GM18858 (cell line): ENCODE data around the gene RABL6.
"Not testable (repeated sequence)": the region's sequence is repeated elsewhere in the genome, so short reads cannot be mapped to it uniquely, and the experiment has no call there.

ENCODE experiments used
- ATAC-seq: cut with Tn5 transposase; IDR thresholded peaks from one replicate; pipeline ENCODE4 v1.9.1; 2021; ENCODE audit not compliant: unreplicated experiment

The RABL6 gene

DNA sequence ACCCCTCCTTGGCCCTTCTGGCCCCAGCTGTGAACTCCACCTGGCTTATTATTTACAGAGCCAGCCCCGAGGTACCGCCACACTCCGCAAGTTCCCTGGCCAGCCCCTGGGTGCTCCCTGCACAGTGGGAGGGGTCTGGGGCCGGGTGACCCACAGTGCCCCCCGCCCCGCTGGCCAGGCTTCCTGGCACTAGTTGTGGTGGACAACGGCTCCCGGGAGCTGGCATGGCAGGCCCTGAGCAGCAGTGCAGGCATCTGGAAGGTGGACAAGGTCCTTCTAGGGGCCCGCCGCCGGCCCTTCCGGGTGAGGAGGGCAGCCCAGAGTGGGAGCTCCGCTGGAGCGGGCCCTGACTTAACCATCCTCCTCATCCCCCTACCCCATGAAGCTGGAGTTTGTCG lies 48.3 kb downstream of the RABL6 start:
- no peak for ATAC-seq

DNA sequence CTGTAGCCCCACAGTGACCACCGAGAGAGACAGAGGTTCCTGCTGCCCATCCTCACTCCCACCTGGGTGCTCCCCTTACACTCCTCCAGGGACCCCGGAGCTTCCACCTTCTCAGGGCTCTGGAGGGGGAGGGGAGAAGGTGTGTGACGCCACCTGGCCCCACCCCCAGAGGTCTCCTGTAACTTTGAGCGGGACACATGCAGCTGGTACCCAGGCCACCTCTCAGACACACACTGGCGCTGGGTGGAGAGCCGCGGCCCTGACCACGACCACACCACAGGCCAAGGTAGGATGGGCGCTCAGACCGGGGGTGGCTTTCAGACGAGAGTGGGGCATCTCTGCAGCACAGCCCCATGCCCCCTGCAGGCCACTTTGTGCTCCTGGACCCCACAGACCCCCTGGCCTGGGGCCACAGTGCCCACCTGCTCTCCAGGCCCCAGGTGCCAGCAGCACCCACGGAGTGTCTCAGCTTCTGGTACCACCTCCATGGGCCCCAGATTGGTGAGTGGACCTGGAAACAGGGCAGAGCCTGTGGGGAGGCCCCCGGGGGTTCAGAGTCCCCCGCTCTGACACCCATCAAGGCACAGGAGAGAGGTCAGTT lies 48.9 kb downstream of the RABL6 start:
- no peak for ATAC-seq

DNA sequence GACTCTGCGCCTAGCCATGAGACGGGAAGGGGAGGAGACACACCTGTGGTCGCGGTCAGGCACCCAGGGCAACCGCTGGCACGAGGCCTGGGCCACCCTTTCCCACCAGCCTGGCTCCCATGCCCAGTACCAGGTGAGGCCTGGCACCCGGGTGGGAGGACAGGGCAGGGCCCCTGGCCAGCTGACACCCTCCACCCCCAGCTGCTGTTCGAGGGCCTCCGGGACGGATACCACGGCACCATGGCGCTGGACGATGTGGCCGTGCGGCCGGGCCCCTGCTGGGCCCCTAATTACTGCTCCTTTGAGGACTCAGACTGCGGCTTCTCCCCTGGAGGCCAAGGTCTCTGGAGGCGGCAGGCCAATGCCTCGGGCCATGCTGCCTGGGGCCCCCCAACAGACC lies 49.4 kb downstream of the RABL6 start:
- no peak for ATAC-seq

DNA sequence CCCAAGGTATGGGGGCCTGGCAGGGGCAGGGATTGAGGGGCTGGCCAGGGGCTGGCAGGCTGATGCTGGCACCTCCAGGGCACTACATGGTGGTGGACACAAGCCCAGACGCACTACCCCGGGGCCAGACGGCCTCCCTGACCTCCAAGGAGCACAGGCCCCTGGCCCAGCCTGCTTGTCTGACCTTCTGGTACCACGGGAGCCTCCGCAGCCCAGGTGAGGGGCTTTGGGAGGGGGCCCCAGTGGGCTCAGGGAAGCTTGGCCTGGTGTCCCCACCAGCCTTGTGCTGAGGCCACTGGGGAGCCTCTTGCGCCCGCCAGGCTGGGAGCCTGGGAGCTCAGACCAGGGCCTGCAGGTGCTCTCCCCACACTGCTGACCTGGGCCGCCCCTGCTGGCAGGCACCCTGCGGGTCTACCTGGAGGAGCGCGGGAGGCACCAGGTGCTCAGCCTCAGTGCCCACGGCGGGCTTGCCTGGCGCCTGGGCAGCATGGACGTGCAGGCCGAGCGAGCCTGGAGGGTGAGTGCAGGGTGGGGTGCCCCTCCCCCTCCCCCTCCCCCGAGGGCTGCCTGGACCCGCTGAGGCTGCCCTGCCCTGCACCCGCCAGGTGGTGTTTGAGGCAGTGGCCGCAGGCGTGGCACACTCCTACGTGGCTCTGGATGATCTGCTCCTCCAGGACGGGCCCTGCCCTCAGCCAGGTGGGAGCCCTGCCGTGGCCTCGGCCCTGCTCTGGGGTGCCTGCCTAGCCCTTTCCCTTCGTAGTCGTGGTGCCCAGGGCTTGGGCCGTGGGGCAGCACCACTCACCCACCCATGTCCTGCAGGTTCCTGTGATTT lies 50.0 kb downstream of the RABL6 start:
- ATAC-seq, result no peak

DNA sequence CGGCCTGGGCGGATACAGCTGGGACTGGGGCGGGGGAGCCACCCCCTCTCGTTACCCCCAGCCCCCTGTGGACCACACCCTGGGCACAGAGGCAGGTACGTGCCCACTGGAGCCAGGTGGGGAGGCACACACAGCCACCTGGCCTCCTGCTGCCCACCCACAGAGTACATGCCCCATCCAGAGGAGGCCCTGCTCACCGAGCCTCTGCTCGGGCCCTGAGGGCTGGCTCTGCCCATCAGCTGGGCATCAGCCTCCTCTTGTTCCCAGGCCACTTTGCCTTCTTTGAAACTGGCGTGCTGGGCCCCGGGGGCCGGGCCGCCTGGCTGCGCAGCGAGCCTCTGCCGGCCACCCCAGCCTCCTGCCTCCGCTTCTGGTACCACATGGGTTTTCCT lies 50.7 kb downstream of the RABL6 start:
- ATAC-seq, result no peak

DNA sequence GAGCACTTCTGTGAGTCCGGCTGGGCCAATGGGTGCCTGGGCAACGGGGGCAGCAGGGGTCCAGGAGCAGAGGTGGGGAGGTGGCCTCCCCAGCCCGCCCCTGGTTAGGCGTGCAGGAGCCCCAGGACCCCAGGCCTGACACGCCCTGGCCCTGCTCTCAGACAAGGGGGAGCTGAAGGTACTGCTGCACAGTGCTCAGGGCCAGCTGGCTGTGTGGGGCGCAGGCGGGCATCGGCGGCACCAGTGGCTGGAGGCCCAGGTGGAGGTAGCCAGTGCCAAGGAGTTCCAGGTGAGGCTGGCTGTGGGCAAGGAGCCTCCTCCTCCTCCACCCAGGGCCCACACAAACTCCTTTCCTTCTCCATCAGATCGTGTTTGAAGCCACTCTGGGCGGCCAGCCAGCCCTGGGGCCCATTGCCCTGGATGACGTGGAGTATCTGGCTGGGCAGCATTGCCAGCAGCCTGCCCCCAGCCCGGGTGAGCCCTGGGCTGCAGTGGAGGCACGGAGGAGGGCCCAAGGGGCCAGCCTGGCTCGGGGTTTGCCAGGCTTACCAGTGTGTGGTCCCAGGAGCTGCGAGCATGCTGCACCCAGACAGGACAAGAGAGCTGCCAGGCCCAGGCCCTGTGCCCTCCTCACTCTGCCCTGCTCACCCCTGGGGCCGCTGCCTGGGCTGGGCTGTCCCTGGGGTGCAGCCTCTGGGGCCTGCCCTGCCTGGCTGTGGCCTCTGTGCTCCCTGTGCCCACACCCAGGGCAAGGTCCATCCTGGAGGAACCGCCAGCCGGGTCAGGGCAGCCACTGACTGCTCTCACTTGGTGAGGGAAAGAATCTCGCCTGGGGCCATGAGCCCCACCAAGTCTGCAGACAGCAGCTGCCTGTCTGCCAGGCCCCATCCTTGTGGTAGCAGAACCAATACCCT lies 51.4 kb downstream of the RABL6 start:
- no peak for ATAC-seq

DNA sequence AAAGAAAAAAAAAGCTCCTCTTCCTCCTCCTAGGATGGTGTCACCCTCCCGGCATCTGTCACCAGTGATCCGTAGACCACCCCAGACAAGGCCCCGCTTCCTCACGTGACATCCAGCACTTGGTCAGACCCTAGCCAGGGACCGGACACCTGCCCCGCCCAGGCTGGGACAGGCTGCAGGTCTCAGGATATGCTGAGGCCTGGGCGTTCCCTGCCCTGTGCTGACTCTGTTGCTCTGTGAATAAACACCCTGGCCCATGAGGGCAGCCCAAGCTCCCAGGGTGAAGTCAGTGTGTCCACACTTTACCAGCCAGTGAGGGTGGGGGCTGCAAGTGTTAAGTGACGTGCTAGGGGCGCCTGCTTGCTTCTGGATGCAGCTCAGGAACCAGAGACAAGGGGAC lies 52.8 kb downstream of the RABL6 start:
- no peak for ATAC-seq

DNA sequence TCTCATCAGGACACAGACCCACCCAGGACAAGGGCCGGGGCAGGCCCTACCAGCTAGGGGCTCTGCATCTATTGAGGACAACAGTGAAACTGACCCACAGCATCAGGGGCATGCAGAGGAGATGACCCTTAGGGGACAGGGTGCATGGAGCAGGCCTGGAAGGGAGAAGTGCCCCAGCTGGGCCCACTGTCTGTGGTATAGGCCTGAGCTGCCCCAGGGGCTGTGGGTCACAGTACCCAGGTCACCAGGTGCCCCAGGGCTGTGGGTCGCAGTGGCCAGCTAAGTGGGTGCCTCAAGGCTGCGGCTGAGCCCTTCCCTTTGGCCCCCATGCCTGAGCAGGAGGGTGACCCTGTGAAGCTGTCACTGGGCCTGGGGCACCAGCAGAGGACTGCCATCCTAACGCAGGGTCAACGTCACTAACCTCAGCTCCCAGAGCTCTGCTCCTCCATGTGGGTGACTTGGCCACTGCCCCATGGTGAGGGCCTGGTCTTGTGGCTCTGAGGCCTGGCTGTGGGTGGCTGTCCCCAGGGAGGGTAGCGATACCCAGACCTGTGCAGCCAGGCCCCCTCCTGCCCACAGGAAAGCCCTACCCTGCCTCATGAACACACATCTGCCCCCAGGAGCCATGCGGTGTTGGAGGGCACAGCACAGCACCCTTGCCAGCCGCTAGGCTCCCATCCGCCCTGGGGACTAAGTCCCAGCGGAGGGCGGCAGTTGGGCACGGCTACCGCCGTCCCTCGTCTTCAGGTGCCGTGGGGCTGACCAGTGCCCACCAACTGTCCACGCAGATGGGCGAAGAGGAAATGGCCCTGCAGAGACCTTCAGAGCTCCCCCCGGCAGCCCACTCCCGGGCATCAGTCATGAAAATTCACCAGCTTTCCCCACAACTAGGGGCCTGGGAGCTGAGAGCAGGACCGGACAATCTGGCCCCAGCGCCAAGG lies 53.5 kb downstream of the RABL6 start:
- ATAC-seq, result no peak

DNA sequence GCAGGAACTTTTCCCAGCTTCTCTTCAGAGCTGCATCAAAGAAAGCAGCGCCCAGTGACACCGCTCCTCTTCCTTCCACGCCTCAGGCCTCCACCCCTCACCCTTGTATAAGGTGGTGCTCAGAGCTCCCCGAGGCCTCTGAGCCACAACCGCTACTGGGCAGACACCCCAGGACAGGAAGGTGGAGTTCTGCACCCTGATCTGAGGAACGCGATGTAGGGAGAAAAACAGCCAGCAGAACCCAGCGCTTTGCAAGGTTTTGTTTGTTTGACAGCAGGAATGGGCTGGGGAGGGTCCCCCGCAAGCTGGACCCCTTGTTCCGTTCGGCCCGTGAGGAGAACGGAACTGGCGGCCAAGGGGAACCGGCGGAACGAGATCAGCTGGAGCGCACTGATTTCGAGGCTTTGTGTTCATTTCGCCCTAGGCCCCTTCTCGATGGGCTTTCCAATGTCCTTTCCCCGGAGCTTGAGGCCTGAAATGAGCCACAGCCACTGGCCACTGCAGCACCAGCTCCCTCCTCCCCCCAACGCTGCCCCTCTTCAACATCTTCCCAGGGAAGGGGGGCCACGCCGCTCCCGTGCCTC lies 54.2 kb downstream of the RABL6 start:
- ATAC-seq, result no peak

DNA sequence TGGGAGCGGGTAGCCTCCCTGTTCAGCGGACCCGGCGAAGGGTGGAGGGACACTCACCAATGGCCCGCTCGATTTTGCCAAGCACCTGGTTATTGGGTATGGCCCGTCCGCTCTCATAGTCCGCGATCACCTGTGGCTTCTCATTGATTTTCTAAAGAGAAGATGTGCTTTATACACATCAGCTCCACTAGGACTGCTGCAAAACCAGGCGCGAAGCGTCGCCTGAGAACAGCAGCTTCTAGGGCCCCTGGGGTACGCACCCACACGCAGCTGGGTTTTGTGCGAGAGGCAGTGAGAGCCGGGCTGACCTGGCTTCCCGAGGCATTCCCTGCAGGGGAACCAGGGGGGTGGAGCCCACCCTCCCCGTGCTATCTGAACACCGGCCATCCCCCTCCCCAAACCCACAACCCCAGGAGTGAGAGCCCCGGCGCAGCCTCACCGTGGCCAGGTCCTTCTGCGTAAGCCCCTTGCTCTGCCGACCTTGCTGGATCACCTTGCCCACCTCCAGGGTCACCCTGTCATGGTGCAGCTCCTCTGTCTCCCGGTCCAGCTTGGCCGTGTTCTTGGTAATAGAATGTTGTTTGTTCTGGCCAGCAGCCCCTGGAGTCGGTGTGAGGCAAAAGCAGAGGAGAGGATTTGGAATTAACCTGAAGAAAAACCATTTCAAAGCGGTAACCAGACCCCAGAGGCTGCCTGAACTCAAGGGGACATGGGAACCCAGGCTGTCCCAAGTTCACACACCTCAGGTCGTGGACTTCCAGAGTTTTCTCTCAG lies 55.3 kb downstream of the RABL6 start:
- ATAC-seq, result no peak

DNA sequence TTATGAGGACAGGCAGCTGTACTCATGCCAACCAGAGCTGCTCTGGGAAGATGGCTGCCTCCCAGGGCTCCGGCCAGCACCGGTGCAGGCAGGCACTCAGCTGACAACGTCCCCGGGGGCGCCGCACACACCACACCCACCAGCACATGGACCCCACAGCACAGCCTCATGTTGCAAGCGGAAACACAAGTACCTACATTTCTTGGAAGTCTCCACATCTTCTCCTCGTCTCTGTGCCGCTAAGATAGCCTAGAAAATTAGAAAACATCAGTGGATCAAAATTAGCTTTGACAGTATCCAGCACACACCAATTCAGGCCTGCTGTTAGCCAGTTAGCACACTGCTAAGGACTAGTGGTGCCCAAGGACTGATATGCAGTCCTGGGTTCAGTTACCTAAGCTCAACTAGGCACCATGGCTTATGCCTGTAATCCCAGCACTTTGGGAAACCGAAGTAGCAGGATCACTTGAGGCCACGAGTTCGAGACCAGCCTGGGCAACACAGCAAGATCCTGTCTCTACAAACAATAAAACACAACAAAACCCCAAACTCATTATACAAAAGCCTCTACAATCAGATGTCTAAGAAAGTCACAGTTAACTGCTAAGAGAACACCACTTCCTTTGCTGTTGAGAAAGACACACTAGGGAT lies 56.0 kb downstream of the RABL6 start:
- no peak for ATAC-seq

DNA sequence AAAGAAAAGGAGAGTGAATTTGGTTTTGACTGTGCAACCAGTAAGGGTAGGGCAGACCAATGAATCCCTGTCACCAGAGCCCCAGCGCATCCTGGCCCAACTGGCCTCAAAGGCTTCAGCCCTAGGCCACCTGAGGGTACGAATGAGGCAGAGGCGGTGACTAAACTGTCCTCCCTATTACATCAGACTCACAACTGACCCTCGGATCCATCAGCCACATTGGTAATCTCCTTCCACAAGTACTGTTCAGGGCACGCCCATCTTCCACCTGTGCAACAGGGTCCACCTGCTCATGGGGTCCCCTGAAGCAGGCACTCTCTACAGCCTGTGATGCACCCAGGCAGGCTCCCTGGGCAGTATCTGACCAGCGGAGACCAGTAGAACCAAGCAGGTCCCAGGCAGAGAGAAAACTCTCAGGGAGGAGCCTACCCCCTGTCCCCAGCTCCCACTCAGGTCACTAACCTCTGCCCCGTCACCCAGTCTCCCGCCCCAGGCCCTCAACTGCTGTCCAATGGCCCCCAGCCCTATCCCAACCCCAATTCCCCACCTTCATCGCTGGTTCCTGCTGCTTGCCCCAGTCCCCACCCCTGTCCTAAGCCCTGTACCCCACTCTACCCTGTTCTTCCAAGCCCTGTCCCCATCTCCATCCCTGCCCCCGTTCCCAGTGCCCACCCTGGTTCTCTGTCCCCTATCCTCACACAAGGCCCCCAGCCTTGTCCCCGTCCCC lies 57.5 kb downstream of the RABL6 start:
- ATAC-seq, result no peak

DNA sequence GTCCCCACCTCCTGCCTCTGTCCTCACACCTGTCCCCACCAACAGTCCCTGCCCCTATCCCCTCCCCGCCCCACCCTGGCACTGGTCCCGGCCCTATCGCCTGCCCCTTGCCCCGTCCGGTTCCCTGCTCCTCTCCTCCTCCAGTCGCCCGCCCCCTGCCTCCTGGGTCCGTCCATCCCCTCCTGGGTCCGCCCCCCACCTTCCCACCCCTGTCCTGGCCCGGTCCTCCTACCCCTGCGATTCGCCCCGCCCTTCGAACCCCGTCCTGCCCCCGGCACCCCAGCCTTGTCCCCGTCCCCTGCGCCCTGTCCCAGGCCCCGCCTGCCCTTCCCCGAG lies 58.0 kb downstream of the RABL6 start:
- ATAC-seq, result no peak

DNA sequence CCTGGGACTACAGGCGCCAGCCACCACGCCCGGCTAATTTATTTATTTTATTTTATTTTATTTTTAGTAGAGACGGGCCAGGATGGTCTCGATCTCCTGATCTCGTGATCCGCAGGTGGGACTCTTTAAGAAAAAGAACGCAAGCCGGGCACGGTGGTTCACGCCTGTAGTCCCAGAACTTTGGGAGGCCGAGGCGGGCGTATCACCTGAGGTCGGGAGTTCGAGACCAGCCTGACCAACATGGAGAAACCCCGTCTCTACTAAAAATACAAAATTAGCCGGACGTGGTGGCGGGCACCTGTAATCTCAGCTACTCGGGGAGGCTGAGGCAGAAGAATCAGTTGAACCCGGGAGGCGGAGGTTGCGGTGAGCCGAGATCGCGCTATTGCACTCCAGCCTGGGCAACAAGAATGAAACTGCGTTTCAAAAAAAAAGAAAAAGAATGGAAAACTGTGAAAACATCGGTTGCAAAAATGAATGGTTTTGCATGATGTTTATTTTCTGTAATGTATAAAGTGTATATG lies 59.2 kb downstream of the RABL6 start:
- ATAC-seq, result not testable (repeated sequence)

DNA sequence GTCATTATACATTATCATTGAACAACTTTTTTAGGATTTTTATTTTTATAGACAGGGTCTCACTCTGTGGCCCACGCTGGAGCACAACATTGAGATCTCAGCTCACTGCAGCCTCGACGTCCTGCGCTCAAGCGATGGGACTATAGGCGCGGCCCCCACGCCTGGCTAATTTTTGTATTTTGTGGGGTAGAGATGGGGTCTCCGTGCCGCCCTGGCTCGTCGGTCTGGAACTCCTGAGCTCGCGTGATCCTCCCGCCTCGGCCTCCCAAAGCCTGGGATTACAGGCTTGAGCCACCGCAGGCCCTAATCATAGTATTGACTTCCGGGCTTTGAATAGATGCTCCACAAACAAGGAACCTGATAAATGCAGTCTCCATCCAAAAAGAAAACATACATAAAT lies 59.7 kb downstream of the RABL6 start:
- ATAC-seq, result no peak

DNA sequence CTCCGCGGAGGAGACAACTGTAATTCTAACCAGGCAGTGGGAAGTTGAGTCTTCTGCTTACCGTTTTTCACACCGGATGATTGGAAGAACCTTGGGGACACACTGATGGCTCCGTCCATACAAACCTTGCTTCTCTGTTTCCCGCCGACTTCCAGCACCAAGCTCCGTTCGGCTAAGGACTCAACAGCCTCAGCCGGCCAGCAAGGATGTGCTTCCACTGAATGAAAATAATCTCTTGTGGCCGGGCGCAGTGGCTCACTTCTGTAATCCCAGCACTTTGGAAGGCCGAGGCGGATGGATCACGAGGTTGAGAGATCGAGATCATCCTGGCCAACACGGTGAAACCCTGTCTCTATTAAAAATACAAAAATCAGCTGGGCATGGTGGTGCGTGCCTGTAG lies 60.2 kb downstream of the RABL6 start:
- no peak for ATAC-seq

DNA sequence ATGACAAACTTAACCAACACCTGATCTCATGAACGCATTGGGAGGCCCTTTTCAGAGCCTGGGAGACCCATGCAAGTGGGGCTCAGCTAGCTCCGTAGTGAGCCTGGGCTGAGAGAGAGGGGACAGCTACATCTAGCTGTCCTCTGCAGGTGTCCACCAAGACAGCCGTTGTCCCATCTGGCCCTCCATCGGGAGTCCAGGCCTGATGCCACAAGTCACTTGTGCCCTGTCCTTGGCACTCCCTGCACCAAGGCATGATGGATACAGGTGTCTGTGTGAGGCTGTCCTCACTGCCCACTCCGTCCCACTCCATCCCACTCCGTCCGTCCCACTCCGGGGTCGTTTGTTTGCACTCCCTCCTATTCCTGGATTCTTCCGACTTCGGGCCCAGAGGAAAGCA lies 60.9 kb downstream of the RABL6 start:
- no peak for ATAC-seq

DNA sequence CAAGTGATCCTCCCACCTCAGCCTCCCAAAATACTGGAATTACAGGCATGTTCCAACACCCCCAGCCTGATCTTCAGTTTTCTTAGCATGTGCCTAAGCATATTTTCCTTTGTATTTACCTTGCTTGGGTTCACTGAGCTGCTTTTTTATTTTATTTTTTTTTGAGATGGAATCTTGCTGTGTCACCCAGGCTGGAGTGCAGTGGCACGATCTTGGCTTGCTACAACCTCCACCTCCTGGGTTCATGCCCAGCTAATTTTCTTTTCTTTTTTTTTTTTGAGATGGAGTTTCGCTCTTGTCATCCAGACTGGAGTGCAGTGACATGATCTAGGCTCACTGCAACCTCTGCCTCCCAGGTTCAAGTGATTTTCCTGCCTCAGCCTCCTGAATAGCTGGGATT lies 61.9 kb downstream of the RABL6 start:
- not testable (repeated sequence) for ATAC-seq
